ENCODE measurements around the gene GOLIM4.

GOLIM4 gene

GRCh38 chr3:168040607-168041208, 55.0 kb downstream of the GOLIM4 start:
- no peak for DNase-seq (ENCODE audit: insufficient read length, low spot score)
- TF ChIP-seq POLR2A (IDR thresholded peaks at IDR 0.05; ENCODE audit: low read depth, low read length) (no peak), SPI1 (IDR thresholded peaks at IDR 0.05; ENCODE audit: low read depth, low read length) (no peak), TAF1 (IDR thresholded peaks at IDR 0.05; ENCODE audit: low read depth, low read length) (no peak), PAX5 (IDR thresholded peaks at IDR 0.05; ENCODE audit: insufficient read depth, low read length, severe bottlenecking) (no peak), POLR2AphosphoS5 (IDR thresholded peaks at IDR 0.05; ENCODE audit: low read depth, low read length) (no peak)
- peak; percentile 65 for FAIRE-seq

GRCh38 chr3:168037020-168037419, 58.7 kb downstream of the GOLIM4 start:
- FAIRE-seq (no peak), DNase-seq (ENCODE audit: insufficient read length, low spot score) (no peak)
- TF ChIP-seq TAF1 (IDR thresholded peaks at IDR 0.05; ENCODE audit: low read depth, low read length): no peak
- TF ChIP-seq POLR2AphosphoS5 (IDR thresholded peaks at IDR 0.05; ENCODE audit: low read depth, low read length): no peak
- TF ChIP-seq POLR2A (IDR thresholded peaks at IDR 0.05; ENCODE audit: low read depth, low read length): no peak
- no peak for TF ChIP-seq POU2F2 (IDR thresholded peaks at IDR 0.05; ENCODE audit: low read depth, low read length)
- no peak for TF ChIP-seq SPI1 (IDR thresholded peaks at IDR 0.05; ENCODE audit: low read depth, low read length)
- TF ChIP-seq PAX5 (IDR thresholded peaks at IDR 0.05; ENCODE audit: insufficient read depth, low read length, severe bottlenecking): no peak

GRCh38 chr3:168036619-168037018, 59.1 kb downstream of the GOLIM4 start:
- no peak for DNase-seq (ENCODE audit: insufficient read length, low spot score)
- TF ChIP-seq SPI1 (IDR thresholded peaks at IDR 0.05; ENCODE audit: low read depth, low read length) (no peak), POLR2A (IDR thresholded peaks at IDR 0.05; ENCODE audit: low read depth, low read length) (no peak), POLR2AphosphoS5 (IDR thresholded peaks at IDR 0.05; ENCODE audit: low read depth, low read length) (no peak), POU2F2 (IDR thresholded peaks at IDR 0.05; ENCODE audit: low read depth, low read length) (no peak), PAX5 (IDR thresholded peaks at IDR 0.05; ENCODE audit: insufficient read depth, low read length, severe bottlenecking) (no peak), TAF1 (IDR thresholded peaks at IDR 0.05; ENCODE audit: low read depth, low read length) (no peak)
- no peak for FAIRE-seq

GRCh38 chr3:168034152-168034928, 61.4 kb downstream of the GOLIM4 start:
- FAIRE-seq (no peak), DNase-seq (ENCODE audit: insufficient read length, low spot score) (no peak)
- TF ChIP-seq PAX5 (IDR thresholded peaks at IDR 0.05; ENCODE audit: insufficient read depth, low read length, severe bottlenecking) (no peak), TAF1 (IDR thresholded peaks at IDR 0.05; ENCODE audit: low read depth, low read length) (no peak), POLR2A (IDR thresholded peaks at IDR 0.05; ENCODE audit: low read depth, low read length) (no peak), SPI1 (IDR thresholded peaks at IDR 0.05; ENCODE audit: low read depth, low read length) (no peak), POLR2AphosphoS5 (IDR thresholded peaks at IDR 0.05; ENCODE audit: low read depth, low read length) (no peak), POU2F2 (IDR thresholded peaks at IDR 0.05; ENCODE audit: low read depth, low read length) (no peak)

GRCh38 chr3:168030577-168030976, 65.1 kb downstream of the GOLIM4 start:
- FAIRE-seq (no peak), DNase-seq (ENCODE audit: insufficient read length, low spot score) (no peak)
- TF ChIP-seq PAX5 (IDR thresholded peaks at IDR 0.05; ENCODE audit: insufficient read depth, low read length, severe bottlenecking) (no peak), POU2F2 (IDR thresholded peaks at IDR 0.05; ENCODE audit: low read depth, low read length) (no peak), POLR2A (IDR thresholded peaks at IDR 0.05; ENCODE audit: low read depth, low read length) (no peak), TAF1 (IDR thresholded peaks at IDR 0.05; ENCODE audit: low read depth, low read length) (no peak), POLR2AphosphoS5 (IDR thresholded peaks at IDR 0.05; ENCODE audit: low read depth, low read length) (no peak), SPI1 (IDR thresholded peaks at IDR 0.05; ENCODE audit: low read depth, low read length) (no peak)

GRCh38 chr3:168029705-168030104, 66.0 kb downstream of the GOLIM4 start:
- FAIRE-seq (no peak), DNase-seq (ENCODE audit: insufficient read length, low spot score) (no peak)
- TF ChIP-seq POLR2A (IDR thresholded peaks at IDR 0.05; ENCODE audit: low read depth, low read length) (no peak), PAX5 (IDR thresholded peaks at IDR 0.05; ENCODE audit: insufficient read depth, low read length, severe bottlenecking) (no peak), POU2F2 (IDR thresholded peaks at IDR 0.05; ENCODE audit: low read depth, low read length) (no peak), POLR2AphosphoS5 (IDR thresholded peaks at IDR 0.05; ENCODE audit: low read depth, low read length) (no peak), TAF1 (IDR thresholded peaks at IDR 0.05; ENCODE audit: low read depth, low read length) (no peak), SPI1 (IDR thresholded peaks at IDR 0.05; ENCODE audit: low read depth, low read length) (no peak)

- DNase-seq (ENCODE audit: insufficient read length, low spot score): no peak
- FAIRE-seq: no peak
- no peak for TF ChIP-seq POLR2A (IDR thresholded peaks at IDR 0.05; ENCODE audit: low read depth, low read length)
- TF ChIP-seq POU2F2 (IDR thresholded peaks at IDR 0.05; ENCODE audit: low read depth, low read length): no peak
- TF ChIP-seq PAX5 (IDR thresholded peaks at IDR 0.05; ENCODE audit: insufficient read depth, low read length, severe bottlenecking): no peak
- no peak for TF ChIP-seq POLR2AphosphoS5 (IDR thresholded peaks at IDR 0.05; ENCODE audit: low read depth, low read length)
- TF ChIP-seq TAF1 (IDR thresholded peaks at IDR 0.05; ENCODE audit: low read depth, low read length): no peak
- TF ChIP-seq SPI1 (IDR thresholded peaks at IDR 0.05; ENCODE audit: low read depth, low read length): no peak
Measured at GRCh38 chr3:168028086-168028485, 67.6 kb downstream of the GOLIM4 start.

GRCh38 chr3:168026764-168027163, 69.0 kb downstream of the GOLIM4 start:
- FAIRE-seq: no peak
- TF ChIP-seq PAX5 (IDR thresholded peaks at IDR 0.05; ENCODE audit: insufficient read depth, low read length, severe bottlenecking): no peak
- TF ChIP-seq SPI1 (IDR thresholded peaks at IDR 0.05; ENCODE audit: low read depth, low read length): no peak
- TF ChIP-seq TAF1 (IDR thresholded peaks at IDR 0.05; ENCODE audit: low read depth, low read length): no peak
- no peak for TF ChIP-seq POU2F2 (IDR thresholded peaks at IDR 0.05; ENCODE audit: low read depth, low read length)
- no peak for TF ChIP-seq POLR2AphosphoS5 (IDR thresholded peaks at IDR 0.05; ENCODE audit: low read depth, low read length)
- TF ChIP-seq POLR2A (IDR thresholded peaks at IDR 0.05; ENCODE audit: low read depth, low read length): no peak
- DNase-seq (ENCODE audit: insufficient read length, low spot score): no peak

GRCh38 chr3:168025076-168025475, 70.6 kb downstream of the GOLIM4 start:
- TF ChIP-seq TAF1 (IDR thresholded peaks at IDR 0.05; ENCODE audit: low read depth, low read length) (no peak), POLR2A (IDR thresholded peaks at IDR 0.05; ENCODE audit: low read depth, low read length) (no peak), POU2F2 (IDR thresholded peaks at IDR 0.05; ENCODE audit: low read depth, low read length) (no peak), PAX5 (IDR thresholded peaks at IDR 0.05; ENCODE audit: insufficient read depth, low read length, severe bottlenecking) (no peak), SPI1 (IDR thresholded peaks at IDR 0.05; ENCODE audit: low read depth, low read length) (no peak)
- FAIRE-seq (no peak), DNase-seq (ENCODE audit: insufficient read length, low spot score) (no peak)

Measured in GM12891 (cell line).